ENCODE results near the gene OPTC. TPM values are rescaled to one million over a fixed set of nuclear protein-coding genes. Genes with fewer than 3 reads are reported as not detected.
"Not testable (repeated sequence)": the region's sequence is repeated elsewhere in the genome, so short reads cannot be mapped to it uniquely, and the experiment has no call there.

Gene OPTC, protein sequence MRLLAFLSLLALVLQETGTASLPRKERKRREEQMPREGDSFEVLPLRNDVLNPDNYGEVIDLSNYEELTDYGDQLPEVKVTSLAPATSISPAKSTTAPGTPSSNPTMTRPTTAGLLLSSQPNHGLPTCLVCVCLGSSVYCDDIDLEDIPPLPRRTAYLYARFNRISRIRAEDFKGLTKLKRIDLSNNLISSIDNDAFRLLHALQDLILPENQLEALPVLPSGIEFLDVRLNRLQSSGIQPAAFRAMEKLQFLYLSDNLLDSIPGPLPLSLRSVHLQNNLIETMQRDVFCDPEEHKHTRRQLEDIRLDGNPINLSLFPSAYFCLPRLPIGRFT
- total RNA-seq (not detected), polyA plus RNA-seq (not detected)
- long read RNA-seq, donor 1: 0 reads
- long read RNA-seq, donor 2: 0 reads
- long read RNA-seq, donor 3: 0 reads
- long read RNA-seq, donor 4: 0 reads
- long read RNA-seq, donor 5: 0 reads
- long read RNA-seq, donor 6: 0 reads
- long read RNA-seq, donor 7: 0 reads
- long read RNA-seq, donor 8: 0 reads
- long read RNA-seq, donor 9: 0 reads
- long read RNA-seq, donor 10: 0 reads

DNA sequence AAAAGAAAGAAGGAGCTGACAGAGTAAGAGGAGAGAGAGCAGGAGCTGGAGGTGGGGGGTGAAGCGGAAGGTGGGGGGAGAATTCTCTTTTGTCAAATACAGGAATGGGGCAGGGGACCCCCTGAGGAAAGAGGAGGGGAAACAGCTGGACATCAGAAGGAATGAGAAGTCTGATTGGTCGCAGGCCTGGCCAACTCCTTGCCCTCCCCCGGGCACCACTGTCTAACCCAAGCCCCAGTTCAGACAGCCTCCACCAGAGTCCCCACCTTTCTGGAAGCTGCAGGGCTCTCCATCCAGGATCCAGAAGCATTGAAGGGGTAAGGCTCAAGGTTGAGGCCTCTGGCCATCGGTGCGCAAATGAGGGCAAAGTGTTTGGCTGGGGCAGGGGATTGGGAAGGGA is at the start of gene OPTC:
Gene OPTC (plus strand): TSS at position 253 of the 400 bp plus-strand sequence. CDS start 1,853 bp downstream, outside the sequence.
- DNase-seq: no peak
- Histone ChIP-seq H3K9me3 (no peaks in the 10 kb centered on the region), H3K27ac (no peak within 1 kb of the TSS), H3K27me3 (no peaks in the 10 kb centered on the region), H3K4me1 (no peaks in the 10 kb centered on the region), H3K4me3 (no peak within 1 kb of the TSS), H3K36me3 (no peaks in the 10 kb centered on the region)
- 86 to 93% (median 90%) methylated on average over 5 of the region's 5 CpGs for WGBS, 5 donors
- intact Hi-C loops (cut with DNase I; ENCODE audit: low total_unique reads): no loop called here
- TF ChIP-seq POLR2A (IDR thresholded peaks at IDR 0.05) (no peak), EP300 (IDR thresholded peaks at IDR 0.05) (no peak), POLR2AphosphoS5 (IDR thresholded peaks at IDR 0.05) (no peak)
- TF ChIP-seq, protein P1, sequence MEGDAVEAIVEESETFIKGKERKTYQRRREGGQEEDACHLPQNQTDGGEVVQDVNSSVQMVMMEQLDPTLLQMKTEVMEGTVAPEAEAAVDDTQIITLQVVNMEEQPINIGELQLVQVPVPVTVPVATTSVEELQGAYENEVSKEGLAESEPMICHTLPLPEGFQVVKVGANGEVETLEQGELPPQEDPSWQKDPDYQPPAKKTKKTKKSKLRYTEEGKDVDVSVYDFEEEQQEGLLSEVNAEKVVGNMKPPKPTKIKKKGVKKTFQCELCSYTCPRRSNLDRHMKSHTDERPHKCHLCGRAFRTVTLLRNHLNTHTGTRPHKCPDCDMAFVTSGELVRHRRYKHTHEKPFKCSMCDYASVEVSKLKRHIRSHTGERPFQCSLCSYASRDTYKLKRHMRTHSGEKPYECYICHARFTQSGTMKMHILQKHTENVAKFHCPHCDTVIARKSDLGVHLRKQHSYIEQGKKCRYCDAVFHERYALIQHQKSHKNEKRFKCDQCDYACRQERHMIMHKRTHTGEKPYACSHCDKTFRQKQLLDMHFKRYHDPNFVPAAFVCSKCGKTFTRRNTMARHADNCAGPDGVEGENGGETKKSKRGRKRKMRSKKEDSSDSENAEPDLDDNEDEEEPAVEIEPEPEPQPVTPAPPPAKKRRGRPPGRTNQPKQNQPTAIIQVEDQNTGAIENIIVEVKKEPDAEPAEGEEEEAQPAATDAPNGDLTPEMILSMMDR (IDR thresholded peaks at IDR 0.05): no peak

DNA sequence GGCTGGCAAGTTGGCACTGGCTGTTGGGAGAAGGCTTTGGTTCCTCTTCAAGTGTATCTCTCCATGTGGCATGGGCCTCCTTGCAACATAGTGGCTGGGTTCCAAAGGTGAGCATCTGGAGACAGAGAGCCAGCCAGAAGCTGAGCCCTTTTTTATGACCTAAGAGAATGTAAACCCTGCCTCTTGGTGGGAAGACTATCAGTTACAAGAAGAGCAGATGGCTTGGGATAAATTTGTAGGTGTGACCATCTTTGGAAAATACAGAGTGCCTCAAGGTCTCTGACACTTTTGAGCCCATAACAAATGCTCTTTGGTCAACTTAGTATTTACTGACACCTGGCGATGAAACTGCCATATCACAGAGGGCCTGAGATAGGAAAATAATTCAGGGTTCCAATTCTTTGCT is 49.8 kb upstream of the OPTC start:
- TF ChIP-seq POLR2A (IDR thresholded peaks at IDR 0.05): no peak
- TF ChIP-seq POLR2AphosphoS5 (IDR thresholded peaks at IDR 0.05): no peak
- no peak for TF ChIP-seq EP300 (IDR thresholded peaks at IDR 0.05)
- TF ChIP-seq, protein P1 (IDR thresholded peaks at IDR 0.05): no peak
- peaks cover 0 to 5% (median 0%) of the 10 kb centered on the region in 3 donors for H3K27me3 ChIP-seq
- no peak for DNase-seq
- peaks cover 0 to 19% (median 15%) of the 10 kb centered on the region in 4 donors for H3K4me1 ChIP-seq
- WGBS, 5 donors: 88 to 100% (median 92%) methylated on average over 1 of the region's 1 CpG
- intact Hi-C loops (cut with DNase I; ENCODE audit: low total_unique reads): loop anchor here (5.0 kb wide), 1 partner anchor 97 kb away; no protein-coding TSS in a partner anchor
- H3K36me3 ChIP-seq: no peaks in the 10 kb centered on the region
- H3K4me3 ChIP-seq: no peak overlapping the region
- no peak overlapping the region for H3K27ac ChIP-seq
- H3K9me3 ChIP-seq: peaks cover 0 to 9% (median 0%) of the 10 kb centered on the region in 4 donors

DNA sequence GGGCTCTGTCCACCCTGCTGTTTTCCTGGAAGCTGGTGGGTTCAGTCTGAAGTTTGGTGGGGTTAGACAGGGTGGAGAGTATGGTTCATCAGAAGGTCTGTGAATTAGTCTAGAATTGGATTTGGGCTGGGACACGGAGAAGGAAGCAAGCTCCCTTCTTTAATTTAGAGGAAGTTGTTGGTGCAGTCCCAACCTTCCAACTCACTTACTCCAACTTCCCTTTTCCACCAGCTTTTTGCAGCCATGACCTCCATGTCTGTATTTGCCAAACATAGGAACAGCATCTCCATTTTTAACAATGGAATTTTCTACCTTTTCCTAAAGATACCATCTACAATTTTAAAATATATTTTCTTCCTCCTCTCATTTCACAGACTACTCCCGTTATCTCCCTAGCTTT is 46.8 kb upstream of the OPTC start:
- intact Hi-C loops (cut with DNase I; ENCODE audit: low total_unique reads): no loop called here
- 68 to 86% (median 76%) methylated on average over 2 of the region's 2 CpGs for WGBS, 5 donors

DNA sequence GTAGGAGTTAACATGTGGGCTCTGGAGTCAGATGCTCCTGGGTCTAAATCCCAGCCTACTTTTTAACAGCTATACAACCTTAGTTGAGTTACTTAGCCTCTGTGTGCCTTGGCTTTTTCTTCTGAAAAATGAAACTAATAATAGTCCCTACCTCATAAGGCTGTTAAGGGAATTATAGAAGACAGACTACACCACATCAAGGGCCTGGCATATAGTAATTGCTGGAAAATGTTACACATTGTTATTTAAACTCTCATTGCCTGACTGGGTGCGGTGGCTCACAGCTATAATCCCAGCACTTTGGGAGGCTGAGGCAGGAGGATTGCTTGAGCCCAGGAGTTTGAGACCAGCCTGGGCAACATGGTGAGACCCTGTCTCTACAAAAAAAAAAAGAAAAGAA is 46.4 kb upstream of the OPTC start:
- H3K9me3 ChIP-seq; DNase-seq; H3K36me3 ChIP-seq; H3K4me1 ChIP-seq; H3K27ac ChIP-seq; intact Hi-C loops (cut with DNase I; ENCODE audit: low total_unique reads); H3K4me3 ChIP-seq; H3K27me3 ChIP-seq: not testable (repeated sequence)
- WGBS, 5 donors: 82 to 100% (median 87%) methylated on average over 1 of the region's 1 CpG

More for the DNA sequence above, 46.8 kb upstream of the OPTC start:
- H3K9me3 ChIP-seq: peaks cover 0 to 9% (median 0%) of the 10 kb centered on the region in 4 donors
- H3K36me3 ChIP-seq: no peaks in the 10 kb centered on the region
- TF ChIP-seq EP300 (IDR thresholded peaks at IDR 0.05) (no peak), POLR2AphosphoS5 (IDR thresholded peaks at IDR 0.05) (no peak), POLR2A (IDR thresholded peaks at IDR 0.05) (no peak)
- TF ChIP-seq, protein P1 (IDR thresholded peaks at IDR 0.05): no peak
- no peak overlapping the region for H3K4me3 ChIP-seq
- H3K27ac ChIP-seq: no peak overlapping the region
- DNase-seq: no peak
- peaks cover 0 to 9% (median 0%) of the 10 kb centered on the region in 3 donors for H3K27me3 ChIP-seq
- no peaks in the 10 kb centered on the region for H3K4me1 ChIP-seq

All from stomach (tissue), 19 donors.